K562 (cell line): ENCODE measurements around the gene CEP57. TPM values are rescaled to one million over a fixed set of nuclear protein-coding genes. Genes with fewer than 3 reads are reported as not detected.

Source experiments
- FOXM1 ChIP-seq, 2 experiments: fragments of 450-650 bp in 1 of 2; sonication (generic) in 1 of 2; formaldehyde crosslinking in 1 of 2; IDR thresholded peaks; 2 replicates each; pipeline versions ENCODE4 v1.6.1 to v1.9.0; 2017 to 2022; ENCODE audit warnings: low read depth in 2 of 2, mild to moderate bottlenecking in 2 of 2, missing genetic modification reagents in 1 of 2, moderate library complexity in 1 of 2
- GTF2E2 ChIP-seq: fragments of 200-800 bp; sonication (Bioruptor generic); IDR thresholded peaks from 2 replicates; pipeline ENCODE4 v1.6.1; 2016; ENCODE audit warnings: missing genetic modification characterization, missing compliant biosample characterization
- NCOA2 ChIP-seq, 2 experiments: fragments of 450-650 bp; IDR thresholded peaks; 2 replicates each; pipeline ENCODE4 v1.6.1; 2018; ENCODE audit warnings: mild to moderate bottlenecking in 2 of 2, moderate library complexity in 1 of 2; ENCODE audit not compliant: partially characterized antibody in 2 of 2
- PHF8 ChIP-seq: fragments of 200-600 bp; sonication (generic); IDR thresholded peaks from 2 replicates; pipeline ENCODE4 v1.6.1; 2012; ENCODE audit warnings: mixed run types, mild to moderate bottlenecking, inconsistent platforms, low read length, moderate library complexity, borderline replicate concordance
- POLR2B ChIP-seq: fragments of 450-650 bp; IDR thresholded peaks from 2 replicates; pipeline ENCODE4 v1.6.1; 2018; ENCODE audit warnings: low read depth; ENCODE audit not compliant: partially characterized antibody
- SMAD2 ChIP-seq: fragments of 150-350 bp; IDR thresholded peaks from 2 replicates; pipeline ENCODE4 v1.6.1; 2014; ENCODE audit warnings: low read depth, mild to moderate bottlenecking, low read length
- STAT5B ChIP-seq: fragments of 250-450 bp; sonication (Bioruptor Pico); IDR thresholded peaks from 2 replicates; pipeline ENCODE4 v1.8.0; 2021; ENCODE audit warnings: mild to moderate bottlenecking, inconsistent platforms
- TAF7 ChIP-seq: fragments of 450-650 bp; IDR thresholded peaks from 2 replicates; pipeline ENCODE4 v1.6.1; 2016; ENCODE audit warnings: missing genetic modification characterization, missing compliant biosample characterization
- WHSC1 ChIP-seq: IDR thresholded peaks from one replicate; pipeline ENCODE4 v1.6.1; 2012; ENCODE audit warnings: low read length, control low read depth, inconsistent platforms
- YBX1 ChIP-seq: fragments of 450-650 bp; IDR thresholded peaks from 2 replicates; pipeline ENCODE4 v1.7.1; 2016; ENCODE audit warnings: mild to moderate bottlenecking
- ZFX ChIP-seq: sonication (generic); formaldehyde crosslinking; IDR thresholded peaks from 2 replicates; pipeline ENCODE4 v1.8.0; 2022; ENCODE audit warnings: mild to moderate bottlenecking, missing genetic modification reagents, moderate library complexity
- polyA plus RNA-seq, 8 experiments: library from polyadenylated mRNA; depleted of rRNA in 4 of 8; stranded (reverse) in 5 of 8; unstranded in 3 of 8; fragments of >200 nt; fragmentation: Nextera tagmentation in 2 of 8; fragmentation: Illumina TruSeq in 1 of 8; extraction: Ambion mirVana in 2 of 8; extraction: Trizol in 1 of 8; gene quantifications; 2 replicates each; pipeline versions ENCODE4 v1.2.1 to v1.2.3, GENCODE V29; 2011 to 2014; ENCODE audit warnings: inconsistent platforms in 1 of 8, missing spikeins in 1 of 8
- total RNA-seq, 7 experiments: library from RNA; depleted of rRNA in 6 of 7; stranded (reverse); fragments of >200 nt in 6 of 7; fragmentation: Illumina TruSeq in 2 of 7; extraction: Trizol in 2 of 7; gene quantifications; 2 replicates each; pipeline versions ENCODE4 v1.2.1 to v1.2.3, GENCODE V29; 2011 to 2021; ENCODE audit warnings: low replicate concordance in 1 of 7
- TF ChIP-seq, protein P1 (sequence below): fragments of 250-450 bp; sonication (Bioruptor Pico); IDR thresholded peaks from 2 replicates; pipeline ENCODE4 v1.8.0; 2021; ENCODE audit warnings: borderline replicate concordance, mild to moderate bottlenecking, moderate library complexity; ENCODE audit not compliant: poor library complexity, severe bottlenecking
- TF ChIP-seq, protein P2 (sequence below): fragments of 450-650 bp; IDR thresholded peaks from 2 replicates; pipeline ENCODE4 v1.6.1; 2016
- TF ChIP-seq, protein P3 (sequence below): IDR thresholded peaks from 2 replicates; pipeline ENCODE4 v1.6.1; 2011; ENCODE audit warnings: borderline replicate concordance, low read depth, mild to moderate bottlenecking, moderate library complexity, low read length; ENCODE audit not compliant: insufficient read depth, poor library complexity, severe bottlenecking
- TF ChIP-seq, protein P4 (sequence below), 2 experiments: fragments of 450-650 bp; formaldehyde crosslinking in 1 of 2; IDR thresholded peaks; 2 replicates each; pipeline versions ENCODE4 v1.4.0 to v1.6.1; 2014 to 2020; ENCODE audit warnings: mild to moderate bottlenecking in 2 of 2, borderline replicate concordance in 1 of 2, low read depth in 1 of 2

The CEP57 gene
- total and polyA plus RNA-seq, 9 of the 15 experiments (the other 6 are each of a cell fraction or from before 2014, with no cell fraction given), result 25.1 to 88.1 (median 65.2) TPM

DNA sequence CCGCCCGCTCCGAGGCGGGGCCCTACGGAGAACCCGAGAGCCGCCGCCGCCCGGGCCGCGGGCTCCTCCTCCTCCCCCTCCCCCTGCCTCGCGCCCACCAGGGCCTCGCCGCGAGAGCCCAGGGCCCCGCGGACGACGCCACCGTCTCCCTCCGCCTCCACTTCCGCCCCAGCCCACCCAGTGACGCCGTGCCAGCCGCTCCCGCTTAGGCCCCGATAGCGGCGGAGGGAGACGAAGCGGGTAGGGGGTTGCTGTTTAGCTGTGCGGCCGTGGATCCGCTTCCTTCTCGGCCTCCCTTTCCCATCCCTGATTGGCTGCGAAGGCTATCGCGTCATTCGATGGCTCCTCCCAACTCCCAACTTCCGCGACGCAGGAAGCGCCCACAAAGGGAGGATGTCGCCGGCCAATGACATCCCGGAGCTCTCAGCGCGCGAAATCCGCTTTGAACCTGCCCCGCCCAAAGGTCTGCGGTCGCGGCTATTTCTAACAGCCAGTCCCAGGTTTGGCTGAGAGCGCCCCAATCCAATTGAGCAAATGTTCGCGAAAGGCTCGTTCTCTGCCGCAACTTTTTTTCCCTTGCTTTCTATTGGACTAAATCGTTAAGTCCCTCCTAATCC, 684 bp upstream of the CEP57 start, which contains the start of gene FAM76B (continued):
- TF ChIP-seq ZFX (CRISPR knock-in tag), result peak; percentile 93
- TF ChIP-seq GTF2E2 (tag), result peak; percentile 78
- TF ChIP-seq STAT5B, result no peak
- no peak for TF ChIP-seq SMAD2
- TF ChIP-seq NCOA2 (IDR thresholded peaks at IDR 0.05; ENCODE audit: partially characterized antibody in 2 of 2), result no peak
- peak; percentile 70 for TF ChIP-seq POLR2B
- no peak for TF ChIP-seq FOXM1 (IDR thresholded peaks at IDR 0.05; ENCODE audit: low read depth)
- peak; percentile 21; the same call in 1 of the 2 replicates for TF ChIP-seq FOXM1 (CRISPR knock-in tag; IDR thresholded peaks at IDR 0.05; ENCODE audit: low read depth)
- TF ChIP-seq, protein P1, sequence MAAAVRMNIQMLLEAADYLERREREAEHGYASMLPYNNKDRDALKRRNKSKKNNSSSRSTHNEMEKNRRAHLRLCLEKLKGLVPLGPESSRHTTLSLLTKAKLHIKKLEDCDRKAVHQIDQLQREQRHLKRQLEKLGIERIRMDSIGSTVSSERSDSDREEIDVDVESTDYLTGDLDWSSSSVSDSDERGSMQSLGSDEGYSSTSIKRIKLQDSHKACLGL, result no peak
- peak; percentile 71 for TF ChIP-seq PHF8
- TF ChIP-seq, protein P2, sequence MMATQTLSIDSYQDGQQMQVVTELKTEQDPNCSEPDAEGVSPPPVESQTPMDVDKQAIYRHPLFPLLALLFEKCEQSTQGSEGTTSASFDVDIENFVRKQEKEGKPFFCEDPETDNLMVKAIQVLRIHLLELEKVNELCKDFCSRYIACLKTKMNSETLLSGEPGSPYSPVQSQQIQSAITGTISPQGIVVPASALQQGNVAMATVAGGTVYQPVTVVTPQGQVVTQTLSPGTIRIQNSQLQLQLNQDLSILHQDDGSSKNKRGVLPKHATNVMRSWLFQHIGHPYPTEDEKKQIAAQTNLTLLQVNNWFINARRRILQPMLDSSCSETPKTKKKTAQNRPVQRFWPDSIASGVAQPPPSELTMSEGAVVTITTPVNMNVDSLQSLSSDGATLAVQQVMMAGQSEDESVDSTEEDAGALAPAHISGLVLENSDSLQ, result no peak
- TF ChIP-seq, protein P3, sequence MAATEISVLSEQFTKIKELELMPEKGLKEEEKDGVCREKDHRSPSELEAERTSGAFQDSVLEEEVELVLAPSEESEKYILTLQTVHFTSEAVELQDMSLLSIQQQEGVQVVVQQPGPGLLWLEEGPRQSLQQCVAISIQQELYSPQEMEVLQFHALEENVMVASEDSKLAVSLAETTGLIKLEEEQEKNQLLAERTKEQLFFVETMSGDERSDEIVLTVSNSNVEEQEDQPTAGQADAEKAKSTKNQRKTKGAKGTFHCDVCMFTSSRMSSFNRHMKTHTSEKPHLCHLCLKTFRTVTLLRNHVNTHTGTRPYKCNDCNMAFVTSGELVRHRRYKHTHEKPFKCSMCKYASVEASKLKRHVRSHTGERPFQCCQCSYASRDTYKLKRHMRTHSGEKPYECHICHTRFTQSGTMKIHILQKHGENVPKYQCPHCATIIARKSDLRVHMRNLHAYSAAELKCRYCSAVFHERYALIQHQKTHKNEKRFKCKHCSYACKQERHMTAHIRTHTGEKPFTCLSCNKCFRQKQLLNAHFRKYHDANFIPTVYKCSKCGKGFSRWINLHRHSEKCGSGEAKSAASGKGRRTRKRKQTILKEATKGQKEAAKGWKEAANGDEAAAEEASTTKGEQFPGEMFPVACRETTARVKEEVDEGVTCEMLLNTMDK, result no peak
- TF ChIP-seq WHSC1, result no peak
- TF ChIP-seq, protein P4, sequence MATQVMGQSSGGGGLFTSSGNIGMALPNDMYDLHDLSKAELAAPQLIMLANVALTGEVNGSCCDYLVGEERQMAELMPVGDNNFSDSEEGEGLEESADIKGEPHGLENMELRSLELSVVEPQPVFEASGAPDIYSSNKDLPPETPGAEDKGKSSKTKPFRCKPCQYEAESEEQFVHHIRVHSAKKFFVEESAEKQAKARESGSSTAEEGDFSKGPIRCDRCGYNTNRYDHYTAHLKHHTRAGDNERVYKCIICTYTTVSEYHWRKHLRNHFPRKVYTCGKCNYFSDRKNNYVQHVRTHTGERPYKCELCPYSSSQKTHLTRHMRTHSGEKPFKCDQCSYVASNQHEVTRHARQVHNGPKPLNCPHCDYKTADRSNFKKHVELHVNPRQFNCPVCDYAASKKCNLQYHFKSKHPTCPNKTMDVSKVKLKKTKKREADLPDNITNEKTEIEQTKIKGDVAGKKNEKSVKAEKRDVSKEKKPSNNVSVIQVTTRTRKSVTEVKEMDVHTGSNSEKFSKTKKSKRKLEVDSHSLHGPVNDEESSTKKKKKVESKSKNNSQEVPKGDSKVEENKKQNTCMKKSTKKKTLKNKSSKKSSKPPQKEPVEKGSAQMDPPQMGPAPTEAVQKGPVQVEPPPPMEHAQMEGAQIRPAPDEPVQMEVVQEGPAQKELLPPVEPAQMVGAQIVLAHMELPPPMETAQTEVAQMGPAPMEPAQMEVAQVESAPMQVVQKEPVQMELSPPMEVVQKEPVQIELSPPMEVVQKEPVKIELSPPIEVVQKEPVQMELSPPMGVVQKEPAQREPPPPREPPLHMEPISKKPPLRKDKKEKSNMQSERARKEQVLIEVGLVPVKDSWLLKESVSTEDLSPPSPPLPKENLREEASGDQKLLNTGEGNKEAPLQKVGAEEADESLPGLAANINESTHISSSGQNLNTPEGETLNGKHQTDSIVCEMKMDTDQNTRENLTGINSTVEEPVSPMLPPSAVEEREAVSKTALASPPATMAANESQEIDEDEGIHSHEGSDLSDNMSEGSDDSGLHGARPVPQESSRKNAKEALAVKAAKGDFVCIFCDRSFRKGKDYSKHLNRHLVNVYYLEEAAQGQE (IDR thresholded peaks at IDR 0.05; ENCODE audit: borderline replicate concordance), result peak; percentile 38
- TF ChIP-seq, protein P4 (CRISPR knock-in tag; IDR thresholded peaks at IDR 0.05; ENCODE audit: low read depth), result no peak
- no peak for TF ChIP-seq YBX1
- no peak for TF ChIP-seq TAF7 (tag)
